HCT116 (cell line): ENCODE results near the gene ADAMTS16. TPM values are rescaled to one million over a fixed set of nuclear protein-coding genes. Genes with fewer than 3 reads are reported as not detected.

ENCODE experiments used
- ATAC-seq: fragments of 200-7000 bp; cut with Tn5 transposase; 2 replicates; pipeline ENCODE4 v1.9.1; 2020; ENCODE audit warnings: mild to moderate bottlenecking, moderate library complexity
- BruUV-seq: library from RNA; stranded (reverse); fragments of 400-500 nt; replicated peaks from 2 replicates; lab custom pipeline; 2021; lab: Mats Ljungman, UMichigan
- CTCF ChIA-PET: fragments of 300-600 bp; sonication (Branson Sonifier 250); formaldehyde crosslinking; loops from one replicate; lab custom pipeline; 2021; ENCODE audit warnings: antibody characterized with exemption; lab: Charles Lee
- POLR2A ChIA-PET: fragments of 300-600, 350-600 bp; sonication (Branson Sonifier 250); formaldehyde crosslinking; loops from one replicate; lab custom pipeline; 2021; ENCODE audit warnings: antibody characterized with exemption; lab: Charles Lee
- RAD21 ChIA-PET, 2 experiments: fragments of 300-600 bp; sonication (Branson Sonifier 250); formaldehyde crosslinking; loops; one replicate each; lab custom pipeline; 2023; ENCODE audit warnings: low total read pairs in 2 of 2; ENCODE audit not compliant: uncharacterized antibody in 2 of 2, unreplicated experiment in 2 of 2, low non-redundant PET in 1 of 2; lab: Charles Lee
- DNase-seq: peaks from one replicate; pipeline ENCODE4 v3.0.0-alpha.2; 2010; ENCODE audit warnings: low read depth, low spot score
- H2AFZ ChIP-seq: fragments of 200-600 bp; shearing (Covaris generic), sonication (generic); 2 replicates; pipeline ENCODE4 v1.6.1; 2017; ENCODE audit warnings: low read depth, mixed run types, mixed read lengths, antibody characterized with exemption, low read length; ENCODE audit not compliant: poor library complexity, severe bottlenecking
- H3K27ac ChIP-seq: 2 replicates; pipeline ENCODE4 v1.5.1; 2012; ENCODE audit warnings: low read depth, low read length
- H3K27me3 ChIP-seq: fragments of 200-600 bp; sonication (generic); 2 replicates; pipeline ENCODE4 v1.6.1; 2016; ENCODE audit warnings: mixed run types, low read length, mixed read lengths; ENCODE audit not compliant: insufficient read depth
- H3K36me3 ChIP-seq, 2 experiments: fragments of 200-500 bp in 1 of 2; fragments of 200-600 bp in 1 of 2; sonication (Bioruptor generic) in 1 of 2; sonication (generic) in 1 of 2; 2 replicates each; pipeline versions ENCODE4 v1.5.1 to v1.6.1; 2014 to 2016; ENCODE audit warnings: low read length in 2 of 2, inconsistent platforms in 1 of 2, mixed read lengths in 1 of 2, mixed run types in 1 of 2; ENCODE audit not compliant: insufficient read depth in 2 of 2, control insufficient read depth in 1 of 2
- H3K4me1 ChIP-seq, 2 experiments: fragments of 200-600 bp in 1 of 2; sonication (generic) in 1 of 2; 2 replicates each; pipeline versions ENCODE4 v1.5.1 to v1.6.1; 2012 to 2017; ENCODE audit warnings: low read length in 2 of 2, inconsistent platforms in 1 of 2, mild to moderate bottlenecking in 1 of 2, mixed read lengths in 1 of 2, mixed run types in 1 of 2, moderate library complexity in 1 of 2; ENCODE audit not compliant: insufficient read depth in 2 of 2, control insufficient read depth in 1 of 2
- H3K4me2 ChIP-seq: fragments of 200-600 bp; sonication (generic); 2 replicates; pipeline ENCODE4 v1.6.1; 2017; ENCODE audit warnings: mixed run types, low read length, mixed read lengths
- H3K4me3 ChIP-seq, 2 experiments: fragments of 200-600 bp in 1 of 2; sonication (generic) in 1 of 2; replicated peaks in 1 of 2; 2 replicates each; pipeline ENCODE4 v1.5.1; 2011 to 2016; ENCODE audit warnings: low read length in 2 of 2, control low read depth in 1 of 2, low read depth in 1 of 2, mild to moderate bottlenecking in 1 of 2, mixed read lengths in 1 of 2, mixed run types in 1 of 2
- H3K79me2 ChIP-seq: fragments of 200-600 bp; sonication (generic); 2 replicates; pipeline ENCODE4 v1.6.1; 2017; ENCODE audit warnings: mild to moderate bottlenecking, mixed run types, low read length, moderate library complexity, mixed read lengths; ENCODE audit not compliant: insufficient read depth
- H3K9ac ChIP-seq: fragments of 200-600 bp; sonication (generic); 2 replicates; pipeline ENCODE4 v1.6.1; 2016; ENCODE audit warnings: low read length, mixed read lengths
- H3K9me2 ChIP-seq: fragments of 200-600 bp; sonication (generic), shearing (Covaris generic); 2 replicates; pipeline ENCODE4 v1.6.1; 2017; ENCODE audit warnings: mixed run types, mild to moderate bottlenecking, moderate library complexity; ENCODE audit not compliant: insufficient read depth
- H3K9me3 ChIP-seq, 2 experiments: fragments of 200-500 bp in 1 of 2; fragments of 200-600 bp in 1 of 2; sonication (Bioruptor generic) in 1 of 2; sonication (generic) in 1 of 2; 2 replicates each; pipeline ENCODE4 v1.6.1; 2014 to 2017; ENCODE audit warnings: low read length in 2 of 2, mixed read lengths in 2 of 2, inconsistent platforms in 1 of 2, low read depth in 1 of 2, mild to moderate bottlenecking in 1 of 2, mixed run types in 1 of 2, moderate library complexity in 1 of 2; ENCODE audit not compliant: control insufficient read depth in 1 of 2, insufficient read depth in 1 of 2
- H4K20me1 ChIP-seq: fragments of 200-600 bp; sonication (generic), shearing (Covaris generic); 2 replicates; pipeline ENCODE4 v1.6.1; 2017; ENCODE audit warnings: mixed run types, mild to moderate bottlenecking, moderate library complexity; ENCODE audit not compliant: insufficient read depth
- ATF3 ChIP-seq: IDR thresholded peaks from 2 replicates; pipeline ENCODE4 v1.6.1; 2012
- CBX3 ChIP-seq: IDR thresholded peaks from 2 replicates; pipeline ENCODE4 v1.6.1; 2012; ENCODE audit warnings: low read depth
- CEBPB ChIP-seq: IDR thresholded peaks from 2 replicates; pipeline ENCODE4 v1.6.1; 2012; ENCODE audit warnings: low read depth
- CTCF ChIP-seq, 3 experiments: fragments of 200-600 bp in 1 of 3; sonication (generic) in 1 of 3; IDR thresholded peaks in 2 of 3; conservative IDR thresholded peaks in 1 of 3; 2 replicates each; pipeline ENCODE4 v1.5.1; 2012 to 2017; ENCODE audit warnings: low read depth in 2 of 3, low read length in 2 of 3, antibody characterized with exemption in 1 of 3, borderline replicate concordance in 1 of 3, control low read depth in 1 of 3, mild to moderate bottlenecking in 1 of 3, mixed read lengths in 1 of 3, mixed run types in 1 of 3, moderate library complexity in 1 of 3; ENCODE audit not compliant: insufficient read depth in 1 of 3
- EGR1 ChIP-seq: IDR thresholded peaks from 2 replicates; pipeline ENCODE4 v1.6.1; 2012; ENCODE audit warnings: low read depth
- ELF1 ChIP-seq: IDR thresholded peaks from 2 replicates; pipeline ENCODE4 v1.6.1; 2012; ENCODE audit warnings: low read depth, borderline replicate concordance
- EZH2 ChIP-seq: fragments of 200-600 bp; sonication (generic); IDR thresholded peaks from 2 replicates; pipeline ENCODE4 v1.6.1; 2017; ENCODE audit warnings: antibody characterized with exemption, mixed run types
- EZH2phosphoT487 ChIP-seq: fragments of 200-600 bp; IDR thresholded peaks from 2 replicates; pipeline ENCODE4 v1.6.1; 2018; ENCODE audit warnings: antibody characterized with exemption, borderline replicate concordance
- FOSL1 ChIP-seq: IDR thresholded peaks from 2 replicates; pipeline ENCODE4 v1.6.1; 2012; ENCODE audit warnings: low read depth
- JUND ChIP-seq: IDR thresholded peaks from 2 replicates; pipeline ENCODE4 v1.6.1; 2012
- MAX ChIP-seq: IDR thresholded peaks from 2 replicates; pipeline ENCODE4 v1.6.1; 2012
- POLR2A ChIP-seq: IDR thresholded peaks from 2 replicates; pipeline ENCODE4 v1.7.0; 2011; ENCODE audit warnings: borderline replicate concordance; ENCODE audit not compliant: insufficient read depth, insufficient read length; ENCODE audit errors: extremely low read depth
- POLR2AphosphoS5 ChIP-seq: IDR thresholded peaks from 2 replicates; pipeline ENCODE4 v1.6.1; 2011; ENCODE audit warnings: mild to moderate bottlenecking, low read depth, low read length, moderate library complexity
- RAD21 ChIP-seq: IDR thresholded peaks from 2 replicates; pipeline ENCODE4 v1.6.1; 2012; ENCODE audit warnings: low read depth, mild to moderate bottlenecking
- SIN3A ChIP-seq: IDR thresholded peaks from 2 replicates; pipeline ENCODE4 v1.6.1; 2012; ENCODE audit warnings: low read depth
- SP1 ChIP-seq: IDR thresholded peaks from 2 replicates; pipeline ENCODE4 v1.6.1; 2012; ENCODE audit warnings: low read depth
- SRF ChIP-seq: IDR thresholded peaks from 2 replicates; pipeline ENCODE4 v1.6.1; 2012; ENCODE audit warnings: low read depth
- TCF7L2 ChIP-seq: IDR thresholded peaks from 2 replicates; pipeline ENCODE4 v1.7.0; 2011; ENCODE audit warnings: borderline replicate concordance, inconsistent platforms; ENCODE audit not compliant: insufficient read depth, insufficient read length; ENCODE audit errors: extremely low read depth
- YY1 ChIP-seq: IDR thresholded peaks from 2 replicates; pipeline ENCODE4 v1.6.1; 2011; ENCODE audit warnings: low read length, low read depth, moderate library complexity, mild to moderate bottlenecking; ENCODE audit not compliant: insufficient replicate concordance; ENCODE audit errors: extremely low read depth
- ZBTB33 ChIP-seq: IDR thresholded peaks from 2 replicates; pipeline ENCODE4 v1.6.1; 2011; ENCODE audit warnings: mild to moderate bottlenecking, low read length, moderate library complexity; ENCODE audit not compliant: insufficient replicate concordance; ENCODE audit errors: extremely low read depth
- ZFX ChIP-seq: fragments of 450-650 bp; IDR thresholded peaks from 2 replicates; pipeline ENCODE4 v1.6.1; 2017
- ZNF274 ChIP-seq: fragments of 200-500 bp; sonication (Bioruptor generic); IDR thresholded peaks from 2 replicates; pipeline ENCODE4 v1.6.1; 2014; ENCODE audit warnings: mild to moderate bottlenecking, low read depth, low read length, inconsistent platforms
- intact Hi-C: fragments of 100-400 bp; cut with micrococcal nuclease; formaldehyde crosslinking; loops from 2 replicates; pipeline ENCODE4 v1.10.0; 2022
- total RNA-seq: library from RNA; stranded (reverse); gene quantifications from one replicate; pipeline ENCODE4 v1.2.1, GENCODE V29; 2021; ENCODE audit not compliant: unreplicated experiment

ADAMTS16 gene
- total RNA-seq, 1 experiment from 2014 or later: 2.4 TPM

- peaks cover 0 to 9% of the 10 kb centered on the region in 2 experiments; a peak in 1 of 4 replicates for H3K9me3 ChIP-seq
- ATAC-seq (peak; percentile 91), DNase-seq (peak; percentile 85)
- peaks cover 11 to 28% of the 10 kb centered on the region in 2 experiments; a peak in 3 of 4 replicates for H3K4me1 ChIP-seq
- H3K4me3 ChIP-seq: peak overlapping the region; percentile 35 to 56
- POLR2A ChIA-PET: interaction anchor here (1.3 to 2.1 kb wide), 3 partner anchors 9 to 276 kb away, joined by 3 to 7 read pairs (median 3); partner anchors contain the start of gene ICE1
- H2AFZ ChIP-seq: peak overlapping the region; percentile 89
- CTCF ChIA-PET: interaction anchor here (1.1 kb wide), 1 partner anchor 273 kb away, joined by 4 read pairs; no protein-coding TSS in a partner anchor
- H4K20me1 ChIP-seq: no peaks in the 10 kb centered on the region
- H3K27ac ChIP-seq: peak overlapping the region; percentile 65
- no peaks in the 10 kb centered on the region for H3K36me3 ChIP-seq
- no TSS peak for BruUV-seq
- intact Hi-C loops: loop anchor here (2.0 to 5.0 kb wide), 2 partner anchors 126 to 195 kb away; no protein-coding TSS in a partner anchor
- peak overlapping the region; percentile 58 for H3K9ac ChIP-seq
- RAD21 ChIA-PET: no interaction called here
- H3K4me2 ChIP-seq: peak overlapping the region; percentile 87
- no peaks in the 10 kb centered on the region for H3K27me3 ChIP-seq
- H3K9me2 ChIP-seq: no peaks in the 10 kb centered on the region
- no peaks in the 10 kb centered on the region; the same call in 1 of the 2 replicates for H3K79me2 ChIP-seq
- TF ChIP-seq ZFX (no peak), CBX3 (peak; percentile 76; the same call in 1 of the 2 replicates), JUND (peak; percentile 78), SRF (no peak), ELF1 (peak; percentile 63), ZBTB33 (no peak), ATF3 (0 out of 2 replicates have a peak, but pooled peaks have one; percentile 45), SIN3A (peak; percentile 75; the same call in 1 of the 2 replicates), FOSL1 (peak; percentile 82), SP1 (peak; percentile 75), EZH2phosphoT487 (no peak), POLR2A (no peak), EZH2 (no peak), CEBPB (peak; percentile 73), YY1 (no peak), TCF7L2 (no peak), POLR2AphosphoS5 (peak; percentile 47), RAD21 (no peak), MAX (peak; percentile 87), CTCF (IDR thresholded peaks at IDR 0.05 in 2 of 3, conservative IDR thresholded peaks at IDR 0.05 in 1 of 3; ENCODE audit: borderline replicate concordance in 1 of 3, insufficient read depth in 1 of 3, low read depth in 2 of 3, low read length in 2 of 3) (no peak), ZNF274 (no peak), EGR1 (no peak; the same call in 1 of the 2 replicates)
These were observed 5.8 kb downstream of the ADAMTS16 start for GRCh38 chr5:5145651-5146529.
